H1 (cell line): ENCODE results near the gene CENPW. TPM values are rescaled to one million over a fixed set of nuclear protein-coding genes. Genes with fewer than 3 reads are reported as not detected.

Source experiments
- CTCF ChIA-PET: fragments of 300-600 bp; sonication (Branson Sonifier 250); formaldehyde crosslinking; loops from one replicate; lab custom pipeline; 2021; ENCODE audit not compliant: partially characterized antibody; lab: Charles Lee
- POLR2A ChIA-PET: fragments of 300-600 bp; sonication (Branson Sonifier 250); formaldehyde crosslinking; loops from one replicate; lab custom pipeline; 2021; ENCODE audit warnings: inconsistent platforms; ENCODE audit not compliant: partially characterized antibody; lab: Charles Lee
- DNase-seq, 2 experiments: peaks; one replicate each; pipeline versions ENCODE4 v3.0.0 to v3.0.0-alpha.2; 2010 to 2022; ENCODE audit warnings: low spot score in 2 of 2, low read depth in 1 of 2, mixed read lengths in 1 of 2
- FAIRE-seq: peaks from 2 replicates; lab custom pipeline; 2011; peaks lifted over from hg19 to GRCh38; lab: Jason Lieb, UNC
- H2AFZ ChIP-seq: 2 replicates; pipeline ENCODE4 v1.8.1; 2012; ENCODE audit warnings: low read length, inconsistent platforms
- H2AK5ac ChIP-seq: 2 replicates; pipeline ENCODE4 v1.6.1; 2013; ENCODE audit warnings: low read depth, low read length
- H2BK120ac ChIP-seq: replicated peaks from 2 replicates; pipeline ENCODE3; 2013; ENCODE audit warnings: low read depth, low read length, inconsistent platforms
- H2BK12ac ChIP-seq: 2 replicates; pipeline ENCODE4 v1.6.1; 2013; ENCODE audit warnings: low read depth, low read length
- H2BK15ac ChIP-seq: 2 replicates; pipeline ENCODE4 v1.6.1; 2013; ENCODE audit warnings: low read length
- H2BK20ac ChIP-seq: 2 replicates; pipeline ENCODE4 v1.6.1; 2013; ENCODE audit warnings: low read length
- H2BK5ac ChIP-seq: 2 replicates; pipeline ENCODE4 v1.6.1; 2013; ENCODE audit warnings: low read depth, low read length
- H3K14ac ChIP-seq: 2 replicates; pipeline ENCODE4 v1.6.1; 2013; ENCODE audit warnings: inconsistent platforms; ENCODE audit not compliant: insufficient read length
- H3K18ac ChIP-seq: 2 replicates; pipeline ENCODE4 v1.6.1; 2013; ENCODE audit warnings: low read length; ENCODE audit errors: extremely low read depth
- H3K23ac ChIP-seq: 2 replicates; pipeline ENCODE4 v1.6.1; 2013; ENCODE audit warnings: inconsistent platforms; ENCODE audit not compliant: insufficient read length
- H3K23me2 ChIP-seq: 2 replicates; pipeline ENCODE4 v1.6.1; 2013; ENCODE audit warnings: low read depth, low read length
- H3K27ac ChIP-seq: 2 replicates; pipeline ENCODE4 v1.6.1; 2011; ENCODE audit warnings: low read depth, low read length, inconsistent platforms
- H3K27me3 ChIP-seq, 4 experiments: replicated peaks in 1 of 4; 1 replicate in 1 of 4; 2 replicates in 3 of 4; pipeline versions ENCODE4 v1.6.1 to v1.8.1; 2011 to 2013; ENCODE audit warnings: low read length in 3 of 4, mild to moderate bottlenecking in 3 of 4, inconsistent platforms in 2 of 4, mixed read lengths in 2 of 4, moderate library complexity in 1 of 4; ENCODE audit not compliant: control insufficient read depth in 3 of 4, insufficient read depth in 3 of 4; ENCODE audit errors: extremely low read depth in 1 of 4
- H3K36me3 ChIP-seq, 4 experiments: 2 replicates each; pipeline versions ENCODE4 v1.6.1 to v1.8.1; 2011 to 2013; ENCODE audit warnings: mild to moderate bottlenecking in 4 of 4, low read length in 3 of 4, moderate library complexity in 2 of 4, control low read depth in 1 of 4, inconsistent platforms in 1 of 4; ENCODE audit not compliant: insufficient read depth in 4 of 4, control insufficient read depth in 2 of 4
- H3K4ac ChIP-seq: replicated peaks from 2 replicates; pipeline ENCODE3; 2013; ENCODE audit warnings: low read length, low read depth, mixed read lengths, inconsistent platforms; ENCODE audit not compliant: insufficient read length
- H3K4me1 ChIP-seq, 4 experiments: replicated peaks in 1 of 4; 1 replicate in 1 of 4; 2 replicates in 3 of 4; pipeline versions ENCODE4 v1.6.1 to v1.8.1; 2011 to 2013; ENCODE audit warnings: low read length in 3 of 4, inconsistent platforms in 2 of 4, mixed read lengths in 1 of 4; ENCODE audit not compliant: insufficient read depth in 4 of 4, control insufficient read depth in 3 of 4
- H3K4me2 ChIP-seq, 2 experiments: 2 replicates each; pipeline versions ENCODE4 v1.6.1 to v1.8.1; 2011 to 2013; ENCODE audit warnings: low read depth in 2 of 2, low read length in 2 of 2, control low read depth in 1 of 2, inconsistent platforms in 1 of 2, mild to moderate bottlenecking in 1 of 2; ENCODE audit not compliant: insufficient read depth in 1 of 2
- H3K4me3 ChIP-seq, 4 experiments: fragments of 200-600, 300-600 bp in 1 of 4; sonication (generic), shearing (Covaris generic), sonication (Bioruptor Twin) in 1 of 4; 2 replicates each; pipeline versions ENCODE4 v1.5.1 to v1.8.1; 2011 to 2016; ENCODE audit warnings: low read length in 4 of 4, low read depth in 3 of 4, control low read depth in 2 of 4, inconsistent platforms in 2 of 4, mild to moderate bottlenecking in 2 of 4, mixed read lengths in 1 of 4, moderate library complexity in 1 of 4; ENCODE audit not compliant: insufficient read depth in 2 of 4; ENCODE audit errors: extremely low read depth in 1 of 4
- H3K56ac ChIP-seq: replicated peaks from 2 replicates; pipeline ENCODE3; 2013; ENCODE audit warnings: low read depth, mild to moderate bottlenecking, mixed read lengths, low read length, inconsistent platforms; ENCODE audit not compliant: insufficient read length
- H3K79me1 ChIP-seq: 2 replicates; pipeline ENCODE4 v1.6.1; 2013; ENCODE audit warnings: low read depth, low read length, control low read depth
- H3K79me2 ChIP-seq, 2 experiments: 2 replicates each; pipeline versions ENCODE4 v1.6.1 to v1.8.1; 2012 to 2013; ENCODE audit warnings: low read length in 2 of 2, mild to moderate bottlenecking in 2 of 2, inconsistent platforms in 1 of 2; ENCODE audit not compliant: insufficient read depth in 2 of 2, control insufficient read depth in 1 of 2
- H3K9ac ChIP-seq, 4 experiments: replicated peaks in 1 of 4; 1 replicate in 1 of 4; 2 replicates in 3 of 4; pipeline versions ENCODE4 v1.6.1 to v1.8.1; 2011 to 2013; ENCODE audit warnings: low read depth in 3 of 4, low read length in 3 of 4, control low read depth in 2 of 4, mild to moderate bottlenecking in 2 of 4, moderate library complexity in 2 of 4, inconsistent platforms in 1 of 4; ENCODE audit errors: extremely low read depth in 1 of 4
- H3K9me3 ChIP-seq, 2 experiments: 2 replicates each; pipeline versions ENCODE4 v1.6.1 to v1.8.1; 2012 to 2013; ENCODE audit warnings: mild to moderate bottlenecking in 2 of 2, moderate library complexity in 2 of 2, control low read depth in 1 of 2, inconsistent platforms in 1 of 2, low read depth in 1 of 2, low read length in 1 of 2, mixed read lengths in 1 of 2; ENCODE audit not compliant: insufficient read depth in 2 of 2
- H4K20me1 ChIP-seq, 2 experiments: replicated peaks in 1 of 2; 2 replicates each; pipeline versions ENCODE3 to v1.8.1; 2011 to 2013; ENCODE audit warnings: inconsistent platforms in 2 of 2, low read length in 2 of 2, mild to moderate bottlenecking in 1 of 2; ENCODE audit not compliant: insufficient read depth in 2 of 2, control insufficient read depth in 1 of 2
- H4K5ac ChIP-seq: 2 replicates; pipeline ENCODE4 v1.6.1; 2013; ENCODE audit warnings: low read length, low read depth, mixed read lengths, inconsistent platforms; ENCODE audit not compliant: insufficient read length
- H4K8ac ChIP-seq: 2 replicates; pipeline ENCODE4 v1.8.0; 2013; ENCODE audit warnings: mild to moderate bottlenecking, moderate library complexity, low read length, inconsistent platforms; ENCODE audit not compliant: insufficient read depth; ENCODE audit errors: extremely low read depth
- H4K91ac ChIP-seq: replicated peaks from 2 replicates; pipeline ENCODE3; 2013; ENCODE audit warnings: low read length, mixed read lengths, inconsistent platforms; ENCODE audit not compliant: insufficient read length
- CBX8 ChIP-seq: fragments of 300-800, 300-1000 bp; sonication (generic); IDR thresholded peaks from 2 replicates; pipeline ENCODE4 v1.7.1; 2016; ENCODE audit warnings: low read depth, low read length, borderline replicate concordance
- CHD2 ChIP-seq: IDR thresholded peaks from 2 replicates; pipeline ENCODE4 v1.6.1; 2012; ENCODE audit warnings: low read length, improper control_type of control experiment
- EGR1 ChIP-seq: IDR thresholded peaks from 2 replicates; pipeline ENCODE4 v1.6.1; 2011; ENCODE audit warnings: low read depth, low read length, borderline replicate concordance
- EZH2 ChIP-seq: fragments of 200-600 bp; sonication (generic); IDR thresholded peaks from 2 replicates; pipeline ENCODE4 v1.7.1; 2012; ENCODE audit warnings: low read depth, mild to moderate bottlenecking, moderate library complexity, low read length, inconsistent platforms; ENCODE audit not compliant: severe bottlenecking
- JUND ChIP-seq: IDR thresholded peaks from 2 replicates; pipeline ENCODE4 v1.6.1; 2011; ENCODE audit warnings: mild to moderate bottlenecking, improper control_type of control experiment, low read length
- POLR2A ChIP-seq, 2 experiments: IDR thresholded peaks; 1 replicate in 1 of 2; 2 replicates in 1 of 2; pipeline ENCODE4 v1.6.1; 2011; ENCODE audit warnings: low read depth in 2 of 2, low read length in 2 of 2, mild to moderate bottlenecking in 2 of 2; ENCODE audit errors: control extremely low read depth in 1 of 2
- RBBP5 ChIP-seq: IDR thresholded peaks from 2 replicates; pipeline ENCODE4 v1.7.1; 2012; ENCODE audit warnings: low read depth, mild to moderate bottlenecking, inconsistent platforms, low read length, moderate library complexity, borderline replicate concordance
- SIN3A ChIP-seq, 2 experiments: IDR thresholded peaks in 1 of 2; conservative IDR thresholded peaks in 1 of 2; 2 replicates each; pipeline ENCODE4 v1.6.1; 2011 to 2012; ENCODE audit warnings: low read length in 2 of 2, improper control_type of control experiment in 1 of 2, low read depth in 1 of 2, mild to moderate bottlenecking in 1 of 2
- ZNF274 ChIP-seq: IDR thresholded peaks from 2 replicates; pipeline ENCODE4 v1.7.0; 2012; ENCODE audit warnings: low read length, borderline replicate concordance; ENCODE audit errors: extremely low read depth
- WGBS, 2 experiments: shearing (Covaris generic) in 1 of 2; methylation state at CpG; one replicate each; pipeline versions ENCODE4 v1.1.6 to v1.1.7; 2013 to 2015; ENCODE audit warnings: low lambda C conversion rate in 2 of 2, mixed read lengths in 2 of 2, inconsistent platforms in 1 of 2, low coverage in 1 of 2, missing lambda C conversion rate in 1 of 2; ENCODE audit not compliant: insufficient replicate concordance in 2 of 2, insufficient coverage in 1 of 2, insufficient read length in 1 of 2; ENCODE audit errors: extremely low coverage in 1 of 2, missing lambda C conversion rate in 1 of 2; 5-methylcytosine and 5-hydroxymethylcytosine counted together
- polyA plus RNA-seq, 7 experiments: library from polyadenylated mRNA; depleted of rRNA in 3 of 7; stranded (reverse) in 5 of 7; unstranded in 2 of 7; fragments of >200 nt in 5 of 7; fragments of 200-250 nt in 2 of 7; gene quantifications; 1 replicate in 5 of 7; 2 replicates in 1 of 7; 4 replicates in 1 of 7; pipeline versions ENCODE4 v1.2.1 to v1.2.3, GENCODE V29; 2011 to 2013; ENCODE audit warnings: missing spikeins in 2 of 7, mixed read lengths in 2 of 7
- total RNA-seq: library from RNA; stranded (reverse); fragmentation: NEBNext Ultra II Directional; extraction: Animal tissue kit (Norgen Biotek cat#: 25700); gene quantifications from 2 replicates; pipeline ENCODE4 v1.2.1, GENCODE V29; 2021
- TF ChIP-seq, protein P1 (sequence below): IDR thresholded peaks from 2 replicates; pipeline ENCODE4 v1.6.1; 2011; ENCODE audit warnings: low read depth, mild to moderate bottlenecking, low read length; ENCODE audit not compliant: insufficient read depth

The CENPW gene
- total and polyA plus RNA-seq, 2 of the 8 experiments (the other 6 are each of a cell fraction or from before 2014, with no cell fraction given), result 22.0 to 91.1 TPM

DNA sequence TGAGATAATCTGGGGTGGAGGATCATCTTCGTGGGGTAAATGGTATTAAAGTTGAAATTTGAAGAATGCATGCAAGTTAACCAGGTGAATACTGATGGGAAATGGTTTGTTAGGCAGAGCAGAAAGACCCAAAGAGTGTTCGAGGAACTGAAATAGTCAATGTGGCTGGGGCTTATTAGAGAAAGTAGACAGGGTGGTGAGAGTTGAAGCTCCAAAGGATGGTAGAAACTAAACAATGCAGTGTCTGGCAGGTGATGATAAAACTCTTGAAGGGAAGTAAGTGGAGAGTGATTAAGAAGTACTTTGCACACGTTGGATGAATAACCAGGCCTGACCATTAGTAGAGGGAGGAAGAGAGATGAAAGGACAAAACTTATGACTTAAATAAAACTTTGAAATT, 39.8 kb upstream of the CENPW start:
- H3K4ac ChIP-seq, result no peak overlapping the region
- no peak overlapping the region for H2BK15ac ChIP-seq
- no peak overlapping the region for H4K91ac ChIP-seq
- no peak overlapping the region for H3K14ac ChIP-seq
- no peak overlapping the region for H3K56ac ChIP-seq
- no peak overlapping the region for H3K23ac ChIP-seq
- no peaks in the 10 kb centered on the region for H3K23me2 ChIP-seq
- DNase-seq (no peak), FAIRE-seq (no peak)
- no peak overlapping the region for H3K18ac ChIP-seq
- no peaks in the 10 kb centered on the region for H3K79me1 ChIP-seq
- no peaks in the 10 kb centered on the region for H4K20me1 ChIP-seq
- H4K8ac ChIP-seq, result no peak overlapping the region
- POLR2A ChIA-PET, result no interaction called here
- no peak overlapping the region for H2BK12ac ChIP-seq
- H3K36me3 ChIP-seq, result no peaks in the 10 kb centered on the region
- no peaks in the 10 kb centered on the region for H3K4me1 ChIP-seq
- no peak overlapping the region for H2BK120ac ChIP-seq
- no peak overlapping the region for H2AK5ac ChIP-seq
- no peaks in the 10 kb centered on the region for H3K79me2 ChIP-seq
- H3K9ac ChIP-seq, result no peak overlapping the region
- H2AFZ ChIP-seq, result no peak overlapping the region
- no peak overlapping the region for H2BK5ac ChIP-seq
- H3K27me3 ChIP-seq, result no peaks in the 10 kb centered on the region
- H3K4me3 ChIP-seq, result no peak overlapping the region
- CTCF ChIA-PET, result no interaction called here
- WGBS, 2 experiments, result 80% methylated on average over 3 of the region's 3 CpGs; no CpG with 5 or more reads in 1 of the 2 experiments
- H3K9me3 ChIP-seq, result no peaks in the 10 kb centered on the region
- H4K5ac ChIP-seq, result no peak overlapping the region
- TF ChIP-seq JUND, result no peak
- TF ChIP-seq SIN3A (conservative IDR thresholded peaks at IDR 0.05 in 1 of 2, IDR thresholded peaks at IDR 0.05 in 1 of 2; ENCODE audit: low read depth in 1 of 2, low read length in 2 of 2), result no peak
- no peak for TF ChIP-seq RBBP5
- TF ChIP-seq POLR2A (IDR thresholded peaks at IDR 0.05; ENCODE audit: control extremely low read depth in 1 of 2, low read depth in 2 of 2, low read length in 2 of 2), result no peak
- no peak for TF ChIP-seq EZH2
- TF ChIP-seq, protein P1, sequence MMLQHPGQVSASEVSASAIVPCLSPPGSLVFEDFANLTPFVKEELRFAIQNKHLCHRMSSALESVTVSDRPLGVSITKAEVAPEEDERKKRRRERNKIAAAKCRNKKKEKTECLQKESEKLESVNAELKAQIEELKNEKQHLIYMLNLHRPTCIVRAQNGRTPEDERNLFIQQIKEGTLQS, result no peak
- TF ChIP-seq CBX8, result no peak
- TF ChIP-seq CHD2, result no peak
- TF ChIP-seq ZNF274, result no peak
- no peak for TF ChIP-seq EGR1
- H2BK20ac ChIP-seq, result no peak overlapping the region
- H3K4me2 ChIP-seq, result no peak overlapping the region
- no peak overlapping the region for H3K27ac ChIP-seq
